Trophoblast cell (in vitro differentiated cells and primary cell): ENCODE results near the gene NFX1. TPM values are rescaled to one million over a fixed set of nuclear protein-coding genes. Genes with fewer than 3 reads are reported as not detected.

Source experiments
- DNase-seq, 2 donors: peaks; one replicate each; pipeline ENCODE4 v3.0.0-alpha.2; 2016
- H2AFZ ChIP-seq: 2 replicates; pipeline ENCODE4 v1.6.1; 2013; ENCODE audit warnings: low read length, moderate library complexity, mild to moderate bottlenecking; ENCODE audit not compliant: insufficient read depth, poor library complexity
- H2AK5ac ChIP-seq: 2 replicates; pipeline ENCODE4 v1.6.1; 2013; ENCODE audit warnings: mild to moderate bottlenecking, low read length
- H2BK120ac ChIP-seq: 2 replicates; pipeline ENCODE4 v1.6.1; 2013; ENCODE audit warnings: low read length, mild to moderate bottlenecking, moderate library complexity; ENCODE audit not compliant: insufficient read depth, poor library complexity
- H2BK12ac ChIP-seq: 2 replicates; pipeline ENCODE4 v1.6.1; 2013; ENCODE audit warnings: mild to moderate bottlenecking, low read length, moderate library complexity
- H2BK5ac ChIP-seq: 2 replicates; pipeline ENCODE4 v1.6.1; 2013; ENCODE audit warnings: low read length, low read depth, moderate library complexity, mild to moderate bottlenecking; ENCODE audit not compliant: poor library complexity
- H3K14ac ChIP-seq: 2 replicates; pipeline ENCODE4 v1.6.1; 2013; ENCODE audit warnings: mild to moderate bottlenecking, low read length
- H3K18ac ChIP-seq: 2 replicates; pipeline ENCODE4 v1.6.1; 2013; ENCODE audit warnings: mild to moderate bottlenecking, low read length
- H3K23ac ChIP-seq: 2 replicates; pipeline ENCODE4 v1.6.1; 2013; ENCODE audit warnings: low read length
- H3K27ac ChIP-seq: 2 replicates; pipeline ENCODE4 v1.5.1; 2013; ENCODE audit warnings: low read depth, mild to moderate bottlenecking, inconsistent platforms, low read length, moderate library complexity
- H3K27me3 ChIP-seq: 2 replicates; pipeline ENCODE4 v1.6.1; 2013; ENCODE audit warnings: inconsistent platforms, mild to moderate bottlenecking, low read length, moderate library complexity; ENCODE audit not compliant: insufficient read depth
- H3K36me3 ChIP-seq, 2 experiments: 1 replicate in 1 of 2; 2 replicates in 1 of 2; pipeline ENCODE4 v1.6.1; 2013; ENCODE audit warnings: low read length in 2 of 2, mild to moderate bottlenecking in 2 of 2, moderate library complexity in 1 of 2; ENCODE audit not compliant: insufficient read depth in 2 of 2, control insufficient read depth in 1 of 2
- H3K4ac ChIP-seq: 2 replicates; pipeline ENCODE4 v1.6.1; 2013; ENCODE audit warnings: low read depth, mild to moderate bottlenecking, low read length, moderate library complexity
- H3K4me1 ChIP-seq, 2 experiments: 1 replicate in 1 of 2; 2 replicates in 1 of 2; pipeline ENCODE4 v1.6.1; 2013; ENCODE audit warnings: low read length in 2 of 2, mild to moderate bottlenecking in 2 of 2, moderate library complexity in 1 of 2; ENCODE audit not compliant: insufficient read depth in 2 of 2, control insufficient read depth in 1 of 2
- H3K4me2 ChIP-seq: 2 replicates; pipeline ENCODE4 v1.6.1; 2013; ENCODE audit warnings: inconsistent platforms, mild to moderate bottlenecking, low read length, moderate library complexity
- H3K4me3 ChIP-seq: 2 replicates; pipeline ENCODE4 v1.5.1; 2013; ENCODE audit warnings: mild to moderate bottlenecking, low read depth, low read length, inconsistent platforms
- H3K79me1 ChIP-seq: one replicate; pipeline ENCODE4 v1.6.1; 2013; ENCODE audit warnings: low read length
- H3K79me2 ChIP-seq: 2 replicates; pipeline ENCODE4 v1.6.1; 2013; ENCODE audit warnings: low read length, mild to moderate bottlenecking; ENCODE audit not compliant: control insufficient read depth, insufficient read depth, poor library complexity
- H3K9ac ChIP-seq: 2 replicates; pipeline ENCODE4 v1.6.1; 2013; ENCODE audit warnings: mild to moderate bottlenecking, low read length
- H3K9me3 ChIP-seq: 2 replicates; pipeline ENCODE4 v1.6.1; 2013; ENCODE audit warnings: low read depth, mild to moderate bottlenecking, control low read depth, inconsistent platforms, low read length; ENCODE audit not compliant: insufficient read depth
- H4K12ac ChIP-seq: 2 replicates; pipeline ENCODE4 v1.6.1; 2013; ENCODE audit warnings: low read depth, mild to moderate bottlenecking, low read length, moderate library complexity
- H4K8ac ChIP-seq: 2 replicates; pipeline ENCODE4 v1.6.1; 2013; ENCODE audit warnings: low read depth, mild to moderate bottlenecking, low read length, moderate library complexity
- H4K91ac ChIP-seq: one replicate; pipeline ENCODE4 v1.6.1; 2013; ENCODE audit warnings: low read depth, mild to moderate bottlenecking, low read length, moderate library complexity
- WGBS: extraction: QIAGEN DNeasy Blood & Tissue Kit; methylation state at CpG from one replicate; pipeline ENCODE4 v1.1.7; 2013; ENCODE audit warnings: missing lambda C conversion rate; ENCODE audit not compliant: insufficient read length, insufficient coverage; ENCODE audit errors: extremely low coverage; 5-methylcytosine and 5-hydroxymethylcytosine counted together
- polyA plus RNA-seq: library from polyadenylated mRNA; stranded (reverse); fragments of 200-250 nt; gene quantifications from 2 replicates; pipeline ENCODE4 v1.2.3, GENCODE V29; 2013

Gene NFX1
- 18.2 and 18.8 TPM in 2 replicates for polyA plus RNA-seq

GRCh38 chr9:33290247-33291030, at the start of gene NFX1:
TSS of gene NFX1 (plus strand) at chr9:33290516. CDS start at chr9:33290573, 57 bp downstream.
- Histone ChIP-seq H3K18ac (peak within 1 kb of the TSS; percentile 84), H4K91ac (peak within 1 kb of the TSS; percentile 88), H2BK5ac (peak within 1 kb of the TSS; percentile 87), H3K27ac (peak within 1 kb of the TSS; percentile 84), H2BK12ac (peak within 1 kb of the TSS; percentile 24), H2AFZ (peak within 1 kb of the TSS; percentile 73), H3K23ac (no peak within 1 kb of the TSS), H3K4me2 (peak within 1 kb of the TSS; percentile 70), H3K27me3 (no peaks in the 10 kb centered on the region), H3K4me1 (peaks cover 3% of the 10 kb centered on the region in 2 experiments), H3K14ac (peak within 1 kb of the TSS; percentile 91), H3K9me3 (no peaks in the 10 kb centered on the region), H2AK5ac (peak within 1 kb of the TSS; percentile 94), H3K9ac (peak within 1 kb of the TSS; percentile 94), H4K8ac (peak within 1 kb of the TSS; percentile 98), H4K12ac (peak within 1 kb of the TSS; percentile 99), H3K4me3 (peak within 1 kb of the TSS; percentile 95), H3K79me1 (peaks cover 10% of the 10 kb centered on the region), H3K4ac (peak within 1 kb of the TSS; percentile 82), H3K79me2 (peaks cover 10% of the 10 kb centered on the region), H3K36me3 (peaks cover 4 to 12% of the 10 kb centered on the region in 2 experiments), H2BK120ac (peak within 1 kb of the TSS; percentile 92)
- WGBS, result no CpG with 5 or more reads among the region's 63 CpGs
- DNase-seq, result peak; percentile 99 to 100

GRCh38 chr9:33241298-33241697, 49.0 kb upstream of the NFX1 start:
- no CpG with 5 or more reads among the region's 5 CpGs for WGBS
- DNase-seq, result no peak
- no peak overlapping the region for H4K91ac ChIP-seq

GRCh38 chr9:33242609-33243134, 47.6 kb upstream of the NFX1 start:
- H3K27ac ChIP-seq, result no peak overlapping the region
- H3K4ac ChIP-seq, result no peak overlapping the region
- no peak overlapping the region for H3K4me3 ChIP-seq
- DNase-seq, result no peak
- H2AK5ac ChIP-seq, result no peak overlapping the region
- no peak overlapping the region for H2BK120ac ChIP-seq
- no peak overlapping the region for H3K14ac ChIP-seq
- H3K27me3 ChIP-seq, result no peaks in the 10 kb centered on the region
- no peaks in the 10 kb centered on the region for H3K79me2 ChIP-seq
- H3K36me3 ChIP-seq, result no peaks in the 10 kb centered on the region
- H3K4me2 ChIP-seq, result no peak overlapping the region
- no CpG with 5 or more reads among the region's 6 CpGs for WGBS
- no peak overlapping the region for H4K12ac ChIP-seq
- H4K8ac ChIP-seq, result no peak overlapping the region
- no peak overlapping the region for H3K18ac ChIP-seq
- H3K79me1 ChIP-seq, result no peaks in the 10 kb centered on the region
- no peak overlapping the region for H2BK12ac ChIP-seq
- no peaks in the 10 kb centered on the region for H3K9me3 ChIP-seq
- no peaks in the 10 kb centered on the region for H3K4me1 ChIP-seq
- no peak overlapping the region for H2BK5ac ChIP-seq
- H3K23ac ChIP-seq, result no peak overlapping the region
- H4K91ac ChIP-seq, result no peak overlapping the region
- no peak overlapping the region for H3K9ac ChIP-seq
- H2AFZ ChIP-seq, result no peak overlapping the region

More at GRCh38 chr9:33241298-33241697, 49.0 kb upstream of the NFX1 start:
- no peaks in the 10 kb centered on the region for H3K27me3 ChIP-seq
- H3K9me3 ChIP-seq, result no peaks in the 10 kb centered on the region
- no peak overlapping the region for H2BK120ac ChIP-seq
- H3K79me2 ChIP-seq, result no peaks in the 10 kb centered on the region
- H3K27ac ChIP-seq, result no peak overlapping the region
- no peaks in the 10 kb centered on the region for H3K36me3 ChIP-seq
- no peak overlapping the region for H3K9ac ChIP-seq
- H2AK5ac ChIP-seq, result no peak overlapping the region
- no peak overlapping the region for H2AFZ ChIP-seq
- no peak overlapping the region for H4K12ac ChIP-seq
- H3K4ac ChIP-seq, result no peak overlapping the region
- no peak overlapping the region for H2BK12ac ChIP-seq
- no peak overlapping the region for H4K8ac ChIP-seq
- H3K79me1 ChIP-seq, result no peaks in the 10 kb centered on the region
- H2BK5ac ChIP-seq, result no peak overlapping the region
- H3K4me3 ChIP-seq, result no peak overlapping the region
- H3K18ac ChIP-seq, result no peak overlapping the region
- no peak overlapping the region for H3K14ac ChIP-seq
- no peaks in the 10 kb centered on the region for H3K4me1 ChIP-seq
- no peak overlapping the region for H3K23ac ChIP-seq
- no peak overlapping the region for H3K4me2 ChIP-seq

- no peaks in the 10 kb centered on the region for H3K79me2 ChIP-seq
- no peak overlapping the region for H2BK12ac ChIP-seq
- H3K27me3 ChIP-seq, result no peaks in the 10 kb centered on the region
- H4K12ac ChIP-seq, result no peak overlapping the region
- no peaks in the 10 kb centered on the region for H3K36me3 ChIP-seq
- H3K14ac ChIP-seq, result no peak overlapping the region
- no peak overlapping the region for H3K18ac ChIP-seq
- no peak overlapping the region for H4K8ac ChIP-seq
- no peak overlapping the region for H4K91ac ChIP-seq
- no peak for DNase-seq
- H2AK5ac ChIP-seq, result no peak overlapping the region
- H3K79me1 ChIP-seq, result no peaks in the 10 kb centered on the region
- H2BK120ac ChIP-seq, result no peak overlapping the region
- no peak overlapping the region for H2BK5ac ChIP-seq
- H3K27ac ChIP-seq, result no peak overlapping the region
- H2AFZ ChIP-seq, result no peak overlapping the region
- no peaks in the 10 kb centered on the region for H3K4me1 ChIP-seq
- H3K4me3 ChIP-seq, result no peak overlapping the region
- no peak overlapping the region for H3K4ac ChIP-seq
- no peak overlapping the region for H3K4me2 ChIP-seq
- WGBS, result no CpG with 5 or more reads among the region's 9 CpGs
- H3K9me3 ChIP-seq, result no peaks in the 10 kb centered on the region
- no peak overlapping the region for H3K23ac ChIP-seq
- no peak overlapping the region for H3K9ac ChIP-seq
These were observed 46.1 kb upstream of the NFX1 start for GRCh38 chr9:33244137-33244784.
